Vagina (tissue), 2 donors: ENCODE measurements around the gene ZBTB11.

Source experiments
- POLR2A ChIP-seq, 2 donors: fragments of 450-650 bp; IDR thresholded peaks; one replicate each; pipeline ENCODE4 v1.6.1; 2017; ENCODE audit warnings: antibody characterized with exemption in 2 of 2, mild to moderate bottlenecking in 2 of 2, moderate library complexity in 2 of 2
- POLR2AphosphoS5 ChIP-seq, 2 donors: sonication (generic); formaldehyde crosslinking; IDR thresholded peaks; one replicate each; pipeline ENCODE4 v1.9.0; 2017; ENCODE audit warnings: antibody characterized with exemption in 2 of 2, mild to moderate bottlenecking in 2 of 2, low read depth in 1 of 2; ENCODE audit not compliant: insufficient read depth in 1 of 2
- TF ChIP-seq, protein P1 (sequence below), 3 experiments: fragments of 450-650 bp in 2 of 3; fragments of 200-600 bp in 1 of 3; sonication (generic) in 1 of 3; IDR thresholded peaks; one replicate each; pipeline ENCODE4 v1.5.1; 2017 to 2019; ENCODE audit warnings: antibody characterized with exemption in 3 of 3, mild to moderate bottlenecking in 2 of 3, moderate library complexity in 2 of 3

DNA sequence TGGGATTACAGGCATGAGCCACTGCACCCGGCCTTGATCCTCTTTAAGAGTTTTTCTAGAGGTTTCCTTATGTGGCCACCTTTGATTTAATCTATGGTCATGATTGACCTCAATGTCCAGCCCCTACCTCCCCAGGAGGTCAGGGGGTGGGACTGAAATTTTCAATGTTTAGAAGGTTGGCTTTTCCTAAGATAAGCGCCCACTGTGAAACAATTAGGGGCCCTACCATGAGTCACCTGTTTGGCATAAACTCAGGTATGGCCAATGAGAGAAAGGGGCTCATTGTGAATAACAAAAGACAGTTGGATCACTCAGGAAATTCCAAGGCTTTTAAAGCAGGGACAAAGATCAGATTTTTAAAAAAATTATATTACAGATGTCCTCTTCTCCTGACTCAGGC lies 51.1 kb downstream of the ZBTB11 start:
- TF ChIP-seq, protein P1, sequence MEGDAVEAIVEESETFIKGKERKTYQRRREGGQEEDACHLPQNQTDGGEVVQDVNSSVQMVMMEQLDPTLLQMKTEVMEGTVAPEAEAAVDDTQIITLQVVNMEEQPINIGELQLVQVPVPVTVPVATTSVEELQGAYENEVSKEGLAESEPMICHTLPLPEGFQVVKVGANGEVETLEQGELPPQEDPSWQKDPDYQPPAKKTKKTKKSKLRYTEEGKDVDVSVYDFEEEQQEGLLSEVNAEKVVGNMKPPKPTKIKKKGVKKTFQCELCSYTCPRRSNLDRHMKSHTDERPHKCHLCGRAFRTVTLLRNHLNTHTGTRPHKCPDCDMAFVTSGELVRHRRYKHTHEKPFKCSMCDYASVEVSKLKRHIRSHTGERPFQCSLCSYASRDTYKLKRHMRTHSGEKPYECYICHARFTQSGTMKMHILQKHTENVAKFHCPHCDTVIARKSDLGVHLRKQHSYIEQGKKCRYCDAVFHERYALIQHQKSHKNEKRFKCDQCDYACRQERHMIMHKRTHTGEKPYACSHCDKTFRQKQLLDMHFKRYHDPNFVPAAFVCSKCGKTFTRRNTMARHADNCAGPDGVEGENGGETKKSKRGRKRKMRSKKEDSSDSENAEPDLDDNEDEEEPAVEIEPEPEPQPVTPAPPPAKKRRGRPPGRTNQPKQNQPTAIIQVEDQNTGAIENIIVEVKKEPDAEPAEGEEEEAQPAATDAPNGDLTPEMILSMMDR (IDR thresholded peaks at IDR 0.05): no peak
- TF ChIP-seq POLR2A (IDR thresholded peaks at IDR 0.05): no peak
- no peak for TF ChIP-seq POLR2AphosphoS5 (IDR thresholded peaks at IDR 0.05; ENCODE audit: insufficient read depth in 1 of 2, low read depth in 1 of 2)
